HCT116 (cell line): Measurements from ENCODE around the gene LTBP1.

ENCODE experiments used
- EZH2 ChIP-seq: fragments of 200-600 bp; sonication (generic); IDR thresholded peaks from 2 replicates; pipeline ENCODE4 v1.6.1; 2017; ENCODE audit warnings: antibody characterized with exemption, mixed run types
- FOSL1 ChIP-seq: IDR thresholded peaks from 2 replicates; pipeline ENCODE4 v1.6.1; 2012; ENCODE audit warnings: low read depth
- POLR2A ChIP-seq: IDR thresholded peaks from 2 replicates; pipeline ENCODE4 v1.7.0; 2011; ENCODE audit warnings: borderline replicate concordance; ENCODE audit not compliant: insufficient read depth, insufficient read length; ENCODE audit errors: extremely low read depth
- SIN3A ChIP-seq: IDR thresholded peaks from 2 replicates; pipeline ENCODE4 v1.6.1; 2012; ENCODE audit warnings: low read depth
- TCF7L2 ChIP-seq: IDR thresholded peaks from 2 replicates; pipeline ENCODE4 v1.7.0; 2011; ENCODE audit warnings: borderline replicate concordance, inconsistent platforms; ENCODE audit not compliant: insufficient read depth, insufficient read length; ENCODE audit errors: extremely low read depth
- YY1 ChIP-seq: IDR thresholded peaks from 2 replicates; pipeline ENCODE4 v1.6.1; 2011; ENCODE audit warnings: low read length, low read depth, moderate library complexity, mild to moderate bottlenecking; ENCODE audit not compliant: insufficient replicate concordance; ENCODE audit errors: extremely low read depth
- ZNF274 ChIP-seq: fragments of 200-500 bp; sonication (Bioruptor generic); IDR thresholded peaks from 2 replicates; pipeline ENCODE4 v1.6.1; 2014; ENCODE audit warnings: mild to moderate bottlenecking, low read depth, low read length, inconsistent platforms
- TF ChIP-seq, protein P1 (sequence below), 3 experiments: fragments of 200-600 bp in 1 of 3; sonication (generic) in 1 of 3; IDR thresholded peaks in 2 of 3; conservative IDR thresholded peaks in 1 of 3; 2 replicates each; pipeline ENCODE4 v1.5.1; 2012 to 2017; ENCODE audit warnings: low read depth in 2 of 3, low read length in 2 of 3, antibody characterized with exemption in 1 of 3, borderline replicate concordance in 1 of 3, control low read depth in 1 of 3, mild to moderate bottlenecking in 1 of 3, mixed read lengths in 1 of 3, mixed run types in 1 of 3, moderate library complexity in 1 of 3; ENCODE audit not compliant: insufficient read depth in 1 of 3
- TF ChIP-seq, protein P2 (sequence below): IDR thresholded peaks from 2 replicates; pipeline ENCODE4 v1.6.1; 2012; ENCODE audit warnings: low read depth

DNA sequence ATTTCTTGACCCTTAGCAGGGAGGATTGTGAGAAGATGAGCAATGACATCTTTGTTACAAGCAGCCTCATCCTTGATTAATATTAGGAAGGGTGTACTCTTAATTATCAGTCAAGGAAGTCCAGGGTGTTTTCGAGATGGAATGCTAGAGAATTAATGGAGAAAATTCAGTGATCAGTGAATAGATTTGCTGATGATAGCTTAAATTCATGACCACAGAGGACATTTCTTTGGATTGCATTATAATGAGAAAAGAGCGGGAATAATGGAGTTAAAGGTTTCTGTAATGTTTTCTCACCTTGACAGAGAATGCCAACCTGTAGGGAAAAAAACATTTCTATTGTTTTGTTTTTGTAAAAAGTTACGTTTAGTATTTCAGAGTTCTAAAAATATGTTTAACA is 249.9 kb downstream of the LTBP1 start:
- no peak for TF ChIP-seq ZNF274
- no peak for TF ChIP-seq FOSL1
- TF ChIP-seq EZH2 = no peak
- TF ChIP-seq YY1 = no peak
- TF ChIP-seq, protein P1, sequence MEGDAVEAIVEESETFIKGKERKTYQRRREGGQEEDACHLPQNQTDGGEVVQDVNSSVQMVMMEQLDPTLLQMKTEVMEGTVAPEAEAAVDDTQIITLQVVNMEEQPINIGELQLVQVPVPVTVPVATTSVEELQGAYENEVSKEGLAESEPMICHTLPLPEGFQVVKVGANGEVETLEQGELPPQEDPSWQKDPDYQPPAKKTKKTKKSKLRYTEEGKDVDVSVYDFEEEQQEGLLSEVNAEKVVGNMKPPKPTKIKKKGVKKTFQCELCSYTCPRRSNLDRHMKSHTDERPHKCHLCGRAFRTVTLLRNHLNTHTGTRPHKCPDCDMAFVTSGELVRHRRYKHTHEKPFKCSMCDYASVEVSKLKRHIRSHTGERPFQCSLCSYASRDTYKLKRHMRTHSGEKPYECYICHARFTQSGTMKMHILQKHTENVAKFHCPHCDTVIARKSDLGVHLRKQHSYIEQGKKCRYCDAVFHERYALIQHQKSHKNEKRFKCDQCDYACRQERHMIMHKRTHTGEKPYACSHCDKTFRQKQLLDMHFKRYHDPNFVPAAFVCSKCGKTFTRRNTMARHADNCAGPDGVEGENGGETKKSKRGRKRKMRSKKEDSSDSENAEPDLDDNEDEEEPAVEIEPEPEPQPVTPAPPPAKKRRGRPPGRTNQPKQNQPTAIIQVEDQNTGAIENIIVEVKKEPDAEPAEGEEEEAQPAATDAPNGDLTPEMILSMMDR (IDR thresholded peaks at IDR 0.05 in 2 of 3, conservative IDR thresholded peaks at IDR 0.05 in 1 of 3; ENCODE audit: borderline replicate concordance in 1 of 3, insufficient read depth in 1 of 3, low read depth in 2 of 3, low read length in 2 of 3) = no peak
- TF ChIP-seq, protein P2, sequence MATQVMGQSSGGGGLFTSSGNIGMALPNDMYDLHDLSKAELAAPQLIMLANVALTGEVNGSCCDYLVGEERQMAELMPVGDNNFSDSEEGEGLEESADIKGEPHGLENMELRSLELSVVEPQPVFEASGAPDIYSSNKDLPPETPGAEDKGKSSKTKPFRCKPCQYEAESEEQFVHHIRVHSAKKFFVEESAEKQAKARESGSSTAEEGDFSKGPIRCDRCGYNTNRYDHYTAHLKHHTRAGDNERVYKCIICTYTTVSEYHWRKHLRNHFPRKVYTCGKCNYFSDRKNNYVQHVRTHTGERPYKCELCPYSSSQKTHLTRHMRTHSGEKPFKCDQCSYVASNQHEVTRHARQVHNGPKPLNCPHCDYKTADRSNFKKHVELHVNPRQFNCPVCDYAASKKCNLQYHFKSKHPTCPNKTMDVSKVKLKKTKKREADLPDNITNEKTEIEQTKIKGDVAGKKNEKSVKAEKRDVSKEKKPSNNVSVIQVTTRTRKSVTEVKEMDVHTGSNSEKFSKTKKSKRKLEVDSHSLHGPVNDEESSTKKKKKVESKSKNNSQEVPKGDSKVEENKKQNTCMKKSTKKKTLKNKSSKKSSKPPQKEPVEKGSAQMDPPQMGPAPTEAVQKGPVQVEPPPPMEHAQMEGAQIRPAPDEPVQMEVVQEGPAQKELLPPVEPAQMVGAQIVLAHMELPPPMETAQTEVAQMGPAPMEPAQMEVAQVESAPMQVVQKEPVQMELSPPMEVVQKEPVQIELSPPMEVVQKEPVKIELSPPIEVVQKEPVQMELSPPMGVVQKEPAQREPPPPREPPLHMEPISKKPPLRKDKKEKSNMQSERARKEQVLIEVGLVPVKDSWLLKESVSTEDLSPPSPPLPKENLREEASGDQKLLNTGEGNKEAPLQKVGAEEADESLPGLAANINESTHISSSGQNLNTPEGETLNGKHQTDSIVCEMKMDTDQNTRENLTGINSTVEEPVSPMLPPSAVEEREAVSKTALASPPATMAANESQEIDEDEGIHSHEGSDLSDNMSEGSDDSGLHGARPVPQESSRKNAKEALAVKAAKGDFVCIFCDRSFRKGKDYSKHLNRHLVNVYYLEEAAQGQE = no peak
- TF ChIP-seq TCF7L2 = no peak
- TF ChIP-seq POLR2A = no peak
- no peak for TF ChIP-seq SIN3A
